Measurements from ENCODE around the gene ZNF286A. TPM values are rescaled to one million over a fixed set of nuclear protein-coding genes. Genes with fewer than 3 reads are reported as not detected.
"Not testable (repeated sequence)": the region's sequence is repeated elsewhere in the genome, so short reads cannot be mapped to it uniquely, and the experiment has no call there.

ZNF286A gene
- 4.2 TPM for polyA plus RNA-seq (2012; ENCODE audit: insufficient read depth, insufficient read length, low read depth)

DNA sequence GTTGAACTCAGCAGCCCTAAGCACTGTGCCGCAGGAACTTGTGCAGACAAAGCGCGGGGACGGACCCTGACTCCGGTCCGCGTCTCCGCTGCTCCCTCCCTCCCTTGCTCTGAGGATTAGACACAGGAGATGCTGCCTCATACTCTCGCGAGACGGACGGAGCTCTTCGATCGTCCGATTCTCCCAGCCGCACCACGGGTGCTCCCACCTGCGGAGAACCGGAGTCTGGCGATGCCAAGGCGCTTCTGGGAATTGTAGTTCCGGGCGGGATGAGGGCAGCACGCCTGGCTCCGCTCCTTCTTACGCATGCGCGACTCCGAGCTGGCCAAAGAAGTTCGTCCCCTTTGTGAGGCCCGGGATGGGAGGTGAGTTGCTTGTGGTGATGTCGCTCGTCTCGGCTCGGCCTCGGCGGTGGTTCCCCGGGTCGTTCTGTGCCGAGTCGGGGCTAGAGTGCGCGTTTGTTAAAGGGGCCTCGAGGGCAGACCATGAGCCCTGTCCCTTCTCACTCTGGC lies at the start of gene ZNF286A:
TSS of gene ZNF286A (plus strand) at position 340 of the 512 bp plus-strand sequence. CDS start 578 bp downstream, outside the sequence.
- DNase-seq: peak; percentile 99
- H3K36me3 ChIP-seq, H3K9me3 ChIP-seq, H3K4me1 ChIP-seq, H3K27me3 ChIP-seq: not testable (repeated sequence)
- peak within 1 kb of the TSS; percentile 55 for H3K4me3 ChIP-seq (ENCODE audit: low read depth, low read length)

DNA sequence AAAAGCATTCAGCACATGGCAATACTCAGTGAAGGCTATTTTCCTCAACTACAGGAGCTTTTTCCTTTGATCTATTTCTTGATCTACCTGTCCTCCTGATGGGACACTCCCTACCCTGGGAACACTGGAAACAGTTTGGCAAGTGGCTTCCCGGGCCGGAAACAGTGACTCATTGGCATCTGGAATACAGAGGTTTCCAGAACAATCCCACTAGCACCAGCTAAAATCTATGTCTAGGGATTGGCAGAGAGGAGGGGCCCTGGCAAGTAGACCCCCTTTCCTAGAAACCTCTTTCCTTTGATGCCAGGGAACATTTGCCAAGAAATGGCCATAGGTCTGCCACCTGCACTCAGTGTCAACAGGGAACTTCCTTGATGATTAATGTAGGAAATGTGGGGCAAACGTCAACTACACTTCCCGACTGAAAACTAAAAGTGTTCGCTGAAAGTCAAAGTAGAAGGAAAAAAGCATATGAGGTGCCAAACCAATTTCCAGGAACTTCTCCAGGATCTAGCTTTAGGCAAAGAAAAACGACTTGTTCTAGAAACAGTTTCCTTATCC lies 49.6 kb upstream of the ZNF286A start:
- 0 out of 2 replicates have a peak, but pooled peaks cover 3% of the 10 kb centered on the region for H3K4me1 ChIP-seq
- no peaks in the 10 kb centered on the region for H3K9me3 ChIP-seq
- DNase-seq: no peak
- no peaks in the 10 kb centered on the region for H3K27me3 ChIP-seq
- H3K4me3 ChIP-seq (ENCODE audit: low read depth, low read length): peak overlapping the region; percentile 77
- H3K36me3 ChIP-seq: no peaks in the 10 kb centered on the region
- TF ChIP-seq, protein P1, sequence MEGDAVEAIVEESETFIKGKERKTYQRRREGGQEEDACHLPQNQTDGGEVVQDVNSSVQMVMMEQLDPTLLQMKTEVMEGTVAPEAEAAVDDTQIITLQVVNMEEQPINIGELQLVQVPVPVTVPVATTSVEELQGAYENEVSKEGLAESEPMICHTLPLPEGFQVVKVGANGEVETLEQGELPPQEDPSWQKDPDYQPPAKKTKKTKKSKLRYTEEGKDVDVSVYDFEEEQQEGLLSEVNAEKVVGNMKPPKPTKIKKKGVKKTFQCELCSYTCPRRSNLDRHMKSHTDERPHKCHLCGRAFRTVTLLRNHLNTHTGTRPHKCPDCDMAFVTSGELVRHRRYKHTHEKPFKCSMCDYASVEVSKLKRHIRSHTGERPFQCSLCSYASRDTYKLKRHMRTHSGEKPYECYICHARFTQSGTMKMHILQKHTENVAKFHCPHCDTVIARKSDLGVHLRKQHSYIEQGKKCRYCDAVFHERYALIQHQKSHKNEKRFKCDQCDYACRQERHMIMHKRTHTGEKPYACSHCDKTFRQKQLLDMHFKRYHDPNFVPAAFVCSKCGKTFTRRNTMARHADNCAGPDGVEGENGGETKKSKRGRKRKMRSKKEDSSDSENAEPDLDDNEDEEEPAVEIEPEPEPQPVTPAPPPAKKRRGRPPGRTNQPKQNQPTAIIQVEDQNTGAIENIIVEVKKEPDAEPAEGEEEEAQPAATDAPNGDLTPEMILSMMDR (IDR thresholded peaks at IDR 0.05; ENCODE audit: low read depth, low read length): no peak

DNA sequence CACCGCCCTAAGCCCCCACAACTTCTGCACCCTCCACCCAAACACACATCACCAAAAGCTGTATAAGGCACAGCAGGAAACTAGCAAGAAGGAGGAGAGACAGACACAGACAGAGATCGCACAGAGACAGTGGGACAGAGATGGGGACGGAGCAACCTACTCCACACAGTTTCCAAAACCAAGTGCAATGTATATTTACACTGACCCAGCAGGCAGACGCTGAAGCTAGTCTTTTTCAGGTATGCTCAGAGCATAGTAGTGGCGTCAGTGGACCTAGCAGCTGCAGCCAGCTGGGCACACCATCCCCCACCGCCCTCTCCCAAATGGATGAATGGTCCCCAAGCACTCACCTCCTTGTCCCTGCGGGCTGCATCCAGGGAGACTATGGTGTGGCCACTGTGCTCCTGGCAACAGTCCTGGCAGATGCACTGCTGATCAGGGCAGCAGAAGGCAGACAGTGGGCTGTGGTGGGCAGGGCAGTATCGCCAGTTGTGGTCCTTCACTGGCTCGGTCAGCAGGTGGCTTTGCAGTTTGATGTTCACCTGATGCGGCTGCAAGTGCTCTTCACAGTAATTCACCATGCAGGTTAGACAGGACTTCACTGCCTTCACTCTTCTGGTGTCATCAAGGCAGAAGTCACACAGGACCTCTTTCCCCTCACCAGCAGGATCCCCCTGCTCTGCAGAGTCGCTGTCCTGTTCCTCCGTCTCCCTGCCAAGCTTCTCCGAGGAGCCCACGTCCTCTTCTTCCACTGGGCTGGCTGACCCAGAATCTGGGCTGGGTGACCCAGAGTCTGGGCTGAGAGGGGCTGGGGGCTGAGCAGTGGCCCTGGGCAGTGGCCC lies 48.6 kb upstream of the ZNF286A start:
- DNase-seq: peak; percentile 24
- TF ChIP-seq, protein P1 (IDR thresholded peaks at IDR 0.05; ENCODE audit: low read depth, low read length): no peak
- no peaks in the 10 kb centered on the region for H3K36me3 ChIP-seq
- peak overlapping the region; percentile 77 for H3K4me3 ChIP-seq (ENCODE audit: low read depth, low read length)
- H3K4me1 ChIP-seq: 0 out of 2 replicates have a peak, but pooled peaks cover 3% of the 10 kb centered on the region
- no peaks in the 10 kb centered on the region for H3K27me3 ChIP-seq
- no peaks in the 10 kb centered on the region for H3K9me3 ChIP-seq

DNA sequence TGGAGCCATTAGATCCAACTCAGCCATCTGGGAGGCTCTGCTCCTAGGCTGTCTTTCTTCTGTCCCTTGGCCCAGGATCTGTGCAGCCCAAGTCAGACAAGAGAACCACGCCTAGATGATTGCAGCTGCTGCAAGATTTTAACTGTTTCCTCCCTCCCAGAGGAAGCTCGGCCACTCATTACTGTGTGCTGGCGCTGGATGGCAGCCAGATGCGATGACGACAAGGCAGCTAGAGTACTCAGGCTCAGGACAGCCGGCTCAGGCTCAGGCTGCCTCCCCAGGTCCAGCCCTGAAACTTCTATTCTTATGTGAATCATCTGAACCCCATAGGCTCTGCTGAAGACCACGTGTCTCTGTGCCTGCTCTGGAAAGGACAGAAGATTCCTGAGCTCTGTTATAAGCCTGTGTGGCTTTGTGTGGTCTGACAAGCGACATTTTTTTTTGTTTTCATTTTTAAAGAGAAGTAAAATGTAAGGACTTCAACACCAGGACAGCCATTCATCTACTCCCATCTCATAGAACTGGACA lies 47.9 kb upstream of the ZNF286A start:
- peak; percentile 90 for DNase-seq
- H3K4me3 ChIP-seq (ENCODE audit: low read depth, low read length): peak overlapping the region; percentile 77
- H3K27me3 ChIP-seq: no peaks in the 10 kb centered on the region
- H3K4me1 ChIP-seq: 0 out of 2 replicates have a peak, but pooled peaks cover 3% of the 10 kb centered on the region
- TF ChIP-seq, protein P1 (IDR thresholded peaks at IDR 0.05; ENCODE audit: low read depth, low read length): no peak
- no peaks in the 10 kb centered on the region for H3K36me3 ChIP-seq
- no peaks in the 10 kb centered on the region for H3K9me3 ChIP-seq

DNA sequence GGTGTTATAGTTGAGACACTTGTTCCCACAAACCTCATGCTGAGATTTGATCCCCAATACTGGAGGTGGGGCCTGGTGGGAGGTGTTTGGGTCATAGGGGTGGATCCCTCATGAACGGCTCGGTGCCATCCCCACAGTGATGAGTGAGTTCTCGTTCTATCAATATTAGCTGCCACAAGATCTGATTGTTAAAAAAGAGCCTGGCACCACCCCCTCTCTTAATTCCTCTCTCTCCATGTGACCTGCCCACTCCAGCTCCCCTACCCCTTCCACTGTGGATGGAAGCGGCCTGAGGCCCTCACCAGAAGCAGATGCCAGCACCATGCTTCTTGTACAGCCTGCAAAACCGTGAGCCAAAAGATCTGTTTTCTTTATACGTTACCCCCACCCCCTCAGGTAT lies 46.6 kb upstream of the ZNF286A start:
- Histone ChIP-seq H3K9me3 (no peaks in the 10 kb centered on the region), H3K4me1 (0 out of 2 replicates have a peak, but pooled peaks cover 3% of the 10 kb centered on the region), H3K27me3 (no peaks in the 10 kb centered on the region), H3K4me3 (ENCODE audit: low read depth, low read length) (no peak overlapping the region), H3K36me3 (no peaks in the 10 kb centered on the region)
- no peak for DNase-seq
- TF ChIP-seq, protein P1 (IDR thresholded peaks at IDR 0.05; ENCODE audit: low read depth, low read length): no peak

DNA sequence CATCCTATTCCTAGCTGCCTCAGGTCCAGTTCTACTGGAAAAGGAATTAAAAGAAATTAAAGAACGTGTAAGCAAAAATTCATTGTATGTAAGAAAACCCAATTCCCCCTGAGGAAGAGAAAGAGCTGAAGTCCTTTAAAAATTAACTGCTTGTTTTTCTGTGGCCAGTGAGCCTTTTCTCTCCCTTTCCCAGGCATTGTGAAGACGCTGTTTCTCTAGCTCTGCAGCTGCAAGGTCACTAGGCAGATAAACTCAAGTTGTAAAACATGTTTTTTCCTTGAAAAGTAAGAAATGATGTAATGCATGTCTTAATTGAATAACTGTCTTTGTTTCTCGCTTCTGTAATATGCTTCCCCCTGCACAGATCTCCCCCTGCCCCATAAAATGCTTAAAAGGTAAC lies 45.2 kb upstream of the ZNF286A start:
- H3K4me1 ChIP-seq; H3K4me3 ChIP-seq (ENCODE audit: low read depth, low read length); H3K36me3 ChIP-seq; DNase-seq; H3K9me3 ChIP-seq; H3K27me3 ChIP-seq: not testable (repeated sequence)
